ENCODE data around the gene DNAJC19.
"Not testable (repeated sequence)": the region's sequence is repeated elsewhere in the genome, so short reads cannot be mapped to it uniquely, and the experiment has no call there.

- not testable (repeated sequence) for TF ChIP-seq POLR2A (IDR thresholded peaks at IDR 0.05; ENCODE audit: low read depth, low read length); SPI1 (IDR thresholded peaks at IDR 0.05; ENCODE audit: low read depth, low read length); TAF1 (IDR thresholded peaks at IDR 0.05; ENCODE audit: low read depth, low read length); POLR2AphosphoS5 (IDR thresholded peaks at IDR 0.05; ENCODE audit: low read depth, low read length); POU2F2 (IDR thresholded peaks at IDR 0.05; ENCODE audit: low read depth, low read length); PAX5 (IDR thresholded peaks at IDR 0.05; ENCODE audit: insufficient read depth, low read length, severe bottlenecking)
Measured at GRCh38 chr3:181003469-181003868, 13.9 kb upstream of the DNAJC19 start.
